ENCODE results near the gene RTP5. TPM values are rescaled to one million over a fixed set of nuclear protein-coding genes. Genes with fewer than 3 reads are reported as not detected.

Gene RTP5
- total RNA-seq, 1 experiment from 2014 or later, result not detected

GRCh38 chr2:241887806-241888522 lies 18.4 kb downstream of the RTP5 start:
- Histone ChIP-seq H3K27ac (ENCODE audit: low read depth, low read length, poor library complexity, severe bottlenecking) (no peak overlapping the region), H3K4me1 (ENCODE audit: insufficient read depth, low read length, poor library complexity, severe bottlenecking) (peaks cover 40% of the 10 kb centered on the region), H3K4me3 (ENCODE audit: low read depth, low read length, poor library complexity, severe bottlenecking) (no peak overlapping the region), H3K9me3 (ENCODE audit: low read depth, low read length, poor library complexity, severe bottlenecking) (peaks cover 7% of the 10 kb centered on the region), H3K36me3 (ENCODE audit: insufficient read depth, low read length, poor library complexity, severe bottlenecking) (peaks cover 4% of the 10 kb centered on the region), H3K27me3 (replicated peaks; ENCODE audit: insufficient read depth, low read depth, low read length, poor library complexity) (no peaks in the 10 kb centered on the region)
- CTCF ChIA-PET, result interaction anchor here (0.6 kb wide), 1 partner anchor 136 kb away, joined by 5 read pairs; no protein-coding TSS in a partner anchor
- TF ChIP-seq EZH2 (IDR thresholded peaks at IDR 0.05; ENCODE audit: borderline replicate concordance, low read depth, low read length, poor library complexity, severe bottlenecking), result no peak
- TF ChIP-seq, protein P1, sequence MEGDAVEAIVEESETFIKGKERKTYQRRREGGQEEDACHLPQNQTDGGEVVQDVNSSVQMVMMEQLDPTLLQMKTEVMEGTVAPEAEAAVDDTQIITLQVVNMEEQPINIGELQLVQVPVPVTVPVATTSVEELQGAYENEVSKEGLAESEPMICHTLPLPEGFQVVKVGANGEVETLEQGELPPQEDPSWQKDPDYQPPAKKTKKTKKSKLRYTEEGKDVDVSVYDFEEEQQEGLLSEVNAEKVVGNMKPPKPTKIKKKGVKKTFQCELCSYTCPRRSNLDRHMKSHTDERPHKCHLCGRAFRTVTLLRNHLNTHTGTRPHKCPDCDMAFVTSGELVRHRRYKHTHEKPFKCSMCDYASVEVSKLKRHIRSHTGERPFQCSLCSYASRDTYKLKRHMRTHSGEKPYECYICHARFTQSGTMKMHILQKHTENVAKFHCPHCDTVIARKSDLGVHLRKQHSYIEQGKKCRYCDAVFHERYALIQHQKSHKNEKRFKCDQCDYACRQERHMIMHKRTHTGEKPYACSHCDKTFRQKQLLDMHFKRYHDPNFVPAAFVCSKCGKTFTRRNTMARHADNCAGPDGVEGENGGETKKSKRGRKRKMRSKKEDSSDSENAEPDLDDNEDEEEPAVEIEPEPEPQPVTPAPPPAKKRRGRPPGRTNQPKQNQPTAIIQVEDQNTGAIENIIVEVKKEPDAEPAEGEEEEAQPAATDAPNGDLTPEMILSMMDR (conservative IDR thresholded peaks at IDR 0.05; ENCODE audit: low read depth, low read length), result no peak
- intact Hi-C loops (cut with micrococcal nuclease; ENCODE audit: unreplicated experiment), result loop anchor here (10.0 kb wide), 1 partner anchor 183 kb away; the partner anchor contains the start of gene ING5
- POLR2A ChIA-PET (ENCODE audit: low non-redundant PET), result no interaction called here
- BruUV-seq (replicated peaks), result no TSS peak
- DNase-seq (ENCODE audit: low spot score), result no peak

GRCh38 chr2:241888641-241889040 lies 19.1 kb downstream of the RTP5 start:
- Histone ChIP-seq H3K4me1 (ENCODE audit: insufficient read depth, low read length, poor library complexity, severe bottlenecking) (peaks cover 39% of the 10 kb centered on the region), H3K27me3 (replicated peaks; ENCODE audit: insufficient read depth, low read depth, low read length, poor library complexity) (no peaks in the 10 kb centered on the region), H3K36me3 (ENCODE audit: insufficient read depth, low read length, poor library complexity, severe bottlenecking) (peaks cover 4% of the 10 kb centered on the region), H3K27ac (ENCODE audit: low read depth, low read length, poor library complexity, severe bottlenecking) (no peak overlapping the region), H3K9me3 (ENCODE audit: low read depth, low read length, poor library complexity, severe bottlenecking) (peaks cover 7% of the 10 kb centered on the region), H3K4me3 (ENCODE audit: low read depth, low read length, poor library complexity, severe bottlenecking) (no peak overlapping the region)
- intact Hi-C loops (cut with micrococcal nuclease; ENCODE audit: unreplicated experiment), result loop anchor here (10.0 kb wide), 1 partner anchor 184 kb away; the partner anchor contains the start of gene ING5
- TF ChIP-seq, protein P1 (conservative IDR thresholded peaks at IDR 0.05; ENCODE audit: low read depth, low read length), result no peak
- TF ChIP-seq EZH2 (IDR thresholded peaks at IDR 0.05; ENCODE audit: borderline replicate concordance, low read depth, low read length, poor library complexity, severe bottlenecking), result no peak
- BruUV-seq (replicated peaks), result no TSS peak
- CTCF ChIA-PET, result no interaction called here
- no peak for DNase-seq (ENCODE audit: low spot score)
- POLR2A ChIA-PET (ENCODE audit: low non-redundant PET), result no interaction called here

DNA sequence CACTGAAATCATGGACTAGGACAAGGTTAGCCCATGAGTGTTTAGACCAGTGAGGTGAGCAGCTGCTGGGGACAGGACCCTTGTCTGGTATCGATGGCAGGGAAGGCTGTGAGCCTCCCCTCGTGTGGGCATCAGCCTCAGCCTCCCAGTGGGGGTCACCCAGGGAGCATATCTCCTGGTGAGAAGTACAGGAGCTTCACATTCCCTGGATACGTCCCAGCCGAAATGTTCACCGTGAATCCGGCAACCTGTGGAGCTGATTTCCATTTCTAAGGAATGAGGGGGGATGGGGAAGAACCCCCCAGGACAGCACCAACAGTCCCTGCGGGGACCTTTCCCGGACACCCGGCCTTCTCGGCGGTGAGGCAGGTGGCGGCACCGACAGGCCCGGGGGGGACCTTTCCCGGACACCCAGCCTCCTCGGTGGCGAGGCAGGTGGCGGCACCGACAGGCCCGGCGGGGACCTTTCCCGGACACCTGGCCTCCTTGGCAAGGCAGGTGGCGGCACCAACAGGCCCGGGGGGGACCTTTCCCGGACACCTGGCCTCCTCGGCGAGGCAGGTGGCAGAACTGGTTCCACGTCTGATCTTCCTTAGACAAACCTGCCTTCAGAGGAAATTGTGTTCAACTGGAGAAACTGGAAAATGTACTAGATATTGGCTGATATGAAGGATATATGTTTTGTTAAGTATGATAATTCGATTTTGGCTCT lies 21.2 kb downstream of the RTP5 start:
- intact Hi-C loops (cut with micrococcal nuclease; ENCODE audit: unreplicated experiment), result no loop called here
- H3K4me1 ChIP-seq (ENCODE audit: insufficient read depth, low read length, poor library complexity, severe bottlenecking), result peaks cover 18% of the 10 kb centered on the region
- POLR2A ChIA-PET (ENCODE audit: low non-redundant PET), result interaction anchor here (0.5 kb wide), 1 partner anchor 56 kb away, joined by 3 read pairs; no protein-coding TSS in a partner anchor

More for the DNA sequence above, 21.2 kb downstream of the RTP5 start:
- Histone ChIP-seq H3K36me3 (ENCODE audit: insufficient read depth, low read length, poor library complexity, severe bottlenecking) (peaks cover 4% of the 10 kb centered on the region), H3K27ac (ENCODE audit: low read depth, low read length, poor library complexity, severe bottlenecking) (no peak overlapping the region), H3K9me3 (ENCODE audit: low read depth, low read length, poor library complexity, severe bottlenecking) (peaks cover 7% of the 10 kb centered on the region), H3K27me3 (replicated peaks; ENCODE audit: insufficient read depth, low read depth, low read length, poor library complexity) (no peaks in the 10 kb centered on the region), H3K4me3 (ENCODE audit: low read depth, low read length, poor library complexity, severe bottlenecking) (no peak overlapping the region)
- no TSS peak for BruUV-seq (replicated peaks)
- TF ChIP-seq, protein P1 (conservative IDR thresholded peaks at IDR 0.05; ENCODE audit: low read depth, low read length), result no peak
- TF ChIP-seq EZH2 (IDR thresholded peaks at IDR 0.05; ENCODE audit: borderline replicate concordance, low read depth, low read length, poor library complexity, severe bottlenecking), result no peak
- no peak for DNase-seq (ENCODE audit: low spot score)
- CTCF ChIA-PET, result no interaction called here
